Measurements from ENCODE around the gene TYK2. TPM values are rescaled to one million over a fixed set of nuclear protein-coding genes. Genes with fewer than 3 reads are reported as not detected.

The TYK2 gene
- total RNA-seq, 1 donor from 2014 or later = 80.7 TPM

GRCh38 chr19:10398819-10399218 lies 18.4 kb upstream of the TYK2 start:
- TF ChIP-seq, protein P1, sequence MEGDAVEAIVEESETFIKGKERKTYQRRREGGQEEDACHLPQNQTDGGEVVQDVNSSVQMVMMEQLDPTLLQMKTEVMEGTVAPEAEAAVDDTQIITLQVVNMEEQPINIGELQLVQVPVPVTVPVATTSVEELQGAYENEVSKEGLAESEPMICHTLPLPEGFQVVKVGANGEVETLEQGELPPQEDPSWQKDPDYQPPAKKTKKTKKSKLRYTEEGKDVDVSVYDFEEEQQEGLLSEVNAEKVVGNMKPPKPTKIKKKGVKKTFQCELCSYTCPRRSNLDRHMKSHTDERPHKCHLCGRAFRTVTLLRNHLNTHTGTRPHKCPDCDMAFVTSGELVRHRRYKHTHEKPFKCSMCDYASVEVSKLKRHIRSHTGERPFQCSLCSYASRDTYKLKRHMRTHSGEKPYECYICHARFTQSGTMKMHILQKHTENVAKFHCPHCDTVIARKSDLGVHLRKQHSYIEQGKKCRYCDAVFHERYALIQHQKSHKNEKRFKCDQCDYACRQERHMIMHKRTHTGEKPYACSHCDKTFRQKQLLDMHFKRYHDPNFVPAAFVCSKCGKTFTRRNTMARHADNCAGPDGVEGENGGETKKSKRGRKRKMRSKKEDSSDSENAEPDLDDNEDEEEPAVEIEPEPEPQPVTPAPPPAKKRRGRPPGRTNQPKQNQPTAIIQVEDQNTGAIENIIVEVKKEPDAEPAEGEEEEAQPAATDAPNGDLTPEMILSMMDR (IDR thresholded peaks at IDR 0.05) = no peak
- Histone ChIP-seq H3K4me1 (peaks cover 8 to 17% of the 10 kb centered on the region in 2 donors), H3K9me3 (no peaks in the 10 kb centered on the region), H3K27ac (no peak overlapping the region), H3K36me3 (peaks cover 24 to 29% of the 10 kb centered on the region in 2 donors), H3K27me3 (no peaks in the 10 kb centered on the region), H3K4me3 (no peak overlapping the region)
- no peak for DNase-seq (ENCODE audit: low spot score in 2 of 2)
- intact Hi-C loops (cut with DNase I) = no loop called here

DNA sequence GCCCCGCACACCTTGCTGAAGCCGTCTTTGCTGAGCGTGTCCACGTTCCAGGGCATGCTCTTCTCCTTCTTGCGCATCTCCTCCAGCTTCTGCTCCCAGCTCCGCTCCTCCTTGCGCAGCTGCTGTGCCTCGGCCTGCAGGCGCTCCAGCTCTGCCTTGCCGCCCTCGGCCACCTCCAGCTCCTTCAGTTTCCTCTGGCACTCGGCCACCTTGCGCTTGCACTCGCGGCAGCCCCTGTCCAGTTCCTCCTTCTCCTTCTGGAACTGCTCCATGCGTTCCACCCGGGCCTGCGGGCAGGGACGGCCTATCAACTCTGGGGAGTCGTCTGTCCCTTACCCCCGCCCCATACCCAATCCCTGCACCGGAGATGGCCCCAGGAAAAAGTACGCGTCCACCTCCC lies 15.5 kb upstream of the TYK2 start:
- TF ChIP-seq, protein P1 (IDR thresholded peaks at IDR 0.05) = no peak
- no peak for DNase-seq (ENCODE audit: low spot score in 2 of 2)
- intact Hi-C loops (cut with DNase I) = no loop called here
- Histone ChIP-seq H3K9me3 (no peaks in the 10 kb centered on the region), H3K27ac (no peak overlapping the region), H3K27me3 (no peaks in the 10 kb centered on the region), H3K4me3 (no peak overlapping the region), H3K4me1 (peaks cover 0 to 2% of the 10 kb centered on the region in 2 donors), H3K36me3 (peaks cover 48 to 52% of the 10 kb centered on the region in 2 donors)

- Histone ChIP-seq H3K4me3 (no peak overlapping the region), H3K27ac (no peak overlapping the region), H3K4me1 (no peaks in the 10 kb centered on the region), H3K27me3 (no peaks in the 10 kb centered on the region), H3K9me3 (no peaks in the 10 kb centered on the region), H3K36me3 (peaks cover 49 to 52% of the 10 kb centered on the region in 2 donors)
- TF ChIP-seq, protein P1 (IDR thresholded peaks at IDR 0.05) = no peak
- intact Hi-C loops (cut with DNase I) = no loop called here
- no peak for DNase-seq (ENCODE audit: low spot score in 2 of 2)
Observed at GRCh38 chr19:10395436-10395835, 15.1 kb upstream of the TYK2 start.

GRCh38 chr19:10395003-10395402 lies 14.6 kb upstream of the TYK2 start:
- TF ChIP-seq, protein P1 (IDR thresholded peaks at IDR 0.05) = no peak
- Histone ChIP-seq H3K27ac (no peak overlapping the region), H3K9me3 (no peaks in the 10 kb centered on the region), H3K4me3 (no peak overlapping the region), H3K27me3 (no peaks in the 10 kb centered on the region), H3K4me1 (no peaks in the 10 kb centered on the region), H3K36me3 (peaks cover 49 to 52% of the 10 kb centered on the region in 2 donors)
- DNase-seq (ENCODE audit: low spot score in 2 of 2) = no peak
- intact Hi-C loops (cut with DNase I) = no loop called here

DNA sequence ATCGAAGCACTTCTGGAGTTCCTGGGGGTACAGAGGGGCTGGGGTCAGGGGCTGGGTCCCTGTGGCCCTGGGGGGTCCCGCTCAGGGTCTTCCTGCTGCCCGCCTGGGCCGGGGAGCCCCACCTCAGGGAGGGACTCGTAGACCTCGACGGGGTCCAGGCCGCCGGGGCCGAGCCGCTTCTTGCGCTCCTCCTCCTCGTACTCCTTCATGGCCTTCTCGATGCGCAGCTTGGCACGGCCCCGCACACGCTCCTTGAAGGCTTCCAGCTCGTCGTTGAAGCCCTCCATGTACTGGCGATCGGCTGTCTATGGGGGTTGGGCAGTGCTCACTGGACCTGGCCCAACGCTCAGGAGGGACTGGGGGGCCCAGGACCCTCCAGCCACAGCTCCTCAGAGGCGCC lies 12.8 kb upstream of the TYK2 start:
- DNase-seq (ENCODE audit: low spot score in 2 of 2) = no peak
- peaks cover 47 to 49% of the 10 kb centered on the region in 2 donors for H3K36me3 ChIP-seq
- H3K27ac ChIP-seq = no peak overlapping the region
- TF ChIP-seq, protein P1 (IDR thresholded peaks at IDR 0.05) = no peak
- H3K27me3 ChIP-seq = no peaks in the 10 kb centered on the region
- H3K9me3 ChIP-seq = no peaks in the 10 kb centered on the region
- no peak overlapping the region for H3K4me3 ChIP-seq
- no peaks in the 10 kb centered on the region for H3K4me1 ChIP-seq
- intact Hi-C loops (cut with DNase I) = no loop called here

DNA sequence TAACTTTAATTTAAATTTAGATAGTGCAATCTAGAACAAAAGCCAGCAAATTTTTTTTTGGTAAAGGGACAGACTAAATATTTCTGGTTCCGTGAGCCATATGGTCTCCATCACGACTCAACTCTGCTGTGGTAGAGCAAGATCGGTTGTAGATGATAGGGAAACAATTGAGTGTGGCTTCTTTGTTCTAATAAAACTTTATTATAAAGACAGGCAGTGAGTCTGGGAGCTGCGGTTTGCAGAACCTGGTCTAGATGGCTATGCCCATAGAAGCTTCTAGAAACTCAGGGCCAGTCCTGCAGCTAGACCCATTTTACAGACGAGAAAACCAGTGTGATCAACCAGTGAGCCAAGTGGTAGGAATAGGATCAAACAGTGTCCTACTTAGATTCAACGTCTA lies 11.7 kb upstream of the TYK2 start:
- no peaks in the 10 kb centered on the region for H3K9me3 ChIP-seq
- H3K27me3 ChIP-seq = no peaks in the 10 kb centered on the region
- H3K4me3 ChIP-seq = no peak overlapping the region
- intact Hi-C loops (cut with DNase I) = no loop called here
- TF ChIP-seq, protein P1 (IDR thresholded peaks at IDR 0.05) = no peak
- H3K27ac ChIP-seq = no peak overlapping the region
- H3K4me1 ChIP-seq = no peaks in the 10 kb centered on the region
- no peak for DNase-seq (ENCODE audit: low spot score in 2 of 2)
- peaks cover 47 to 49% of the 10 kb centered on the region in 2 donors for H3K36me3 ChIP-seq
